C4-2B (cell line): Measurements from ENCODE around the gene RPS21.

Experiments used
- ZFX ChIP-seq: fragments of 450-650 bp; IDR thresholded peaks from 2 replicates; pipeline ENCODE4 v1.6.1; 2017
- TF ChIP-seq, protein P1 (sequence below): fragments of 450-650 bp; conservative IDR thresholded peaks from 2 replicates; pipeline ENCODE4 v1.5.1; 2017; ENCODE audit warnings: mild to moderate bottlenecking

DNA sequence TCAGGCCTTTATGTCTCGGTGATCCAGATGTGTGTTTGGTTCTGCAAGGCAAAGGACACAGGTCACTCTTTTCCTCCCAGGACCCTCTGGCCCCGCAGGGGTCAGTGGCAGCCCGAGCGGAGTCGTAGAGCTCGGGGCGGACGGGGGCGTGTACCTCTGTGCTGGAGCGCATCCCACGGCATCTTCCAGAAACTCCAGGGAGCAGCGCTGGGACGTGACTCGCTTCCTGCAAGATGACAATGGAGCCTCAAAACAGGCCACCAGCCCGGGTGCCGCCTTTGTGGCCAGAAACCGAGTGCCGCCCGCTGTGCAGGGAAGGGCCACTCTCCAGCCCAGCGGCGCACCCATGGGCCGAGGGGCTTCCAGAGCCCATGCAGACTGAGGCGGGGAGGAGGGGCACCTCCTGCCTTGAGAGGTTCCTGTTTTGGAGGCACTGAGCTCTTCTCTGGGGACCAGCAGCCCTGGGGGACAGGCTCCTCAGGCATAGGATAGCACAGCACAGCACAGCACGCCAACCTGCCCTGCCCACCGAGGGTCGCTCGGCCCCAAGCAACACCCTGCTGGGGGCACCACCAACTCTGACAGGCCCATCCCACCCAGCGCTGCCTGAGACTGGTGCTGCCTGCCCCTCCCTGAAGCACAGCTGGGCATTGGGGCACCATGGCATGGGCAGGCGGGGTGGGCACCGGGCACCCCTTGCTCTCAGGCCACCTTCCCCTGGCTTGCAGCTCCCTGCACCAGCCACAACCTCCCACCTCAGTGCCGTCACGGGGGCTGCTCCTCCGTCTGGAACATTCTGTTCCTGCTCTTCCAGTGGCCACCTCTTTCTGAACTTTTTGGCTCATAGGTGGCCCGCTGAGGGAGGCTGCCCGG is 9.7 kb downstream of the RPS21 start:
- TF ChIP-seq, protein P1, sequence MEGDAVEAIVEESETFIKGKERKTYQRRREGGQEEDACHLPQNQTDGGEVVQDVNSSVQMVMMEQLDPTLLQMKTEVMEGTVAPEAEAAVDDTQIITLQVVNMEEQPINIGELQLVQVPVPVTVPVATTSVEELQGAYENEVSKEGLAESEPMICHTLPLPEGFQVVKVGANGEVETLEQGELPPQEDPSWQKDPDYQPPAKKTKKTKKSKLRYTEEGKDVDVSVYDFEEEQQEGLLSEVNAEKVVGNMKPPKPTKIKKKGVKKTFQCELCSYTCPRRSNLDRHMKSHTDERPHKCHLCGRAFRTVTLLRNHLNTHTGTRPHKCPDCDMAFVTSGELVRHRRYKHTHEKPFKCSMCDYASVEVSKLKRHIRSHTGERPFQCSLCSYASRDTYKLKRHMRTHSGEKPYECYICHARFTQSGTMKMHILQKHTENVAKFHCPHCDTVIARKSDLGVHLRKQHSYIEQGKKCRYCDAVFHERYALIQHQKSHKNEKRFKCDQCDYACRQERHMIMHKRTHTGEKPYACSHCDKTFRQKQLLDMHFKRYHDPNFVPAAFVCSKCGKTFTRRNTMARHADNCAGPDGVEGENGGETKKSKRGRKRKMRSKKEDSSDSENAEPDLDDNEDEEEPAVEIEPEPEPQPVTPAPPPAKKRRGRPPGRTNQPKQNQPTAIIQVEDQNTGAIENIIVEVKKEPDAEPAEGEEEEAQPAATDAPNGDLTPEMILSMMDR = no peak
- no peak for TF ChIP-seq ZFX
